IMR-90 (cell line): Measurements from ENCODE around the gene GNG5. TPM values are rescaled to one million over a fixed set of nuclear protein-coding genes. Genes with fewer than 3 reads are reported as not detected.

Experiments
- ATAC-seq: fragments of 200-7000 bp; cut with Tn5 transposase; 2 replicates; pipeline ENCODE4 v1.9.1; 2020; ENCODE audit warnings: low read depth, mild to moderate bottlenecking, moderate library complexity
- BruUV-seq: library from RNA; stranded (reverse); fragments of 400-500 nt; replicated peaks from 2 replicates; lab custom pipeline; 2021; lab: Mats Ljungman, UMichigan
- CTCF ChIA-PET: fragments of 300-600 bp; formaldehyde crosslinking; extraction: SDS; loops from one replicate; lab custom pipeline; 2021; ENCODE audit warnings: antibody characterized with exemption; lab: Yijun Ruan, JAX
- POLR2A ChIA-PET: fragments of 300-600 bp; sonication (Branson Sonifier 250); formaldehyde crosslinking; loops from one replicate; lab custom pipeline; 2022; ENCODE audit warnings: antibody characterized with exemption; ENCODE audit not compliant: unreplicated experiment; lab: Charles Lee
- DNase-seq: peaks from one replicate; pipeline ENCODE4 v3.0.0; 2013
- H2AFZ ChIP-seq: replicated peaks from 2 replicates; pipeline ENCODE3; 2013; ENCODE audit warnings: low read length, mild to moderate bottlenecking; ENCODE audit not compliant: poor library complexity
- H2AK5ac ChIP-seq: 2 replicates; pipeline ENCODE4 v1.6.1; 2013; ENCODE audit warnings: low read depth, low read length, inconsistent platforms
- H2AK9ac ChIP-seq: replicated peaks from 2 replicates; pipeline ENCODE3; 2013; ENCODE audit warnings: mild to moderate bottlenecking, low read depth, low read length, moderate library complexity; ENCODE audit not compliant: poor library complexity
- H2BK120ac ChIP-seq: 2 replicates; pipeline ENCODE4 v1.6.1; 2013; ENCODE audit warnings: low read depth, low read length, inconsistent platforms
- H2BK15ac ChIP-seq: 3 replicates; pipeline ENCODE4 v1.6.1; 2013; ENCODE audit warnings: low read depth, low read length, inconsistent platforms
- H2BK20ac ChIP-seq: 2 replicates; pipeline ENCODE4 v1.6.1; 2013; ENCODE audit warnings: low read depth, mild to moderate bottlenecking, inconsistent platforms, low read length, moderate library complexity
- H2BK5ac ChIP-seq: 2 replicates; pipeline ENCODE4 v1.6.1; 2013; ENCODE audit warnings: mild to moderate bottlenecking, low read depth, low read length, inconsistent platforms; ENCODE audit not compliant: poor library complexity, severe bottlenecking
- H3K14ac ChIP-seq: replicated peaks from 2 replicates; pipeline ENCODE4 v1.6.1; 2013; ENCODE audit warnings: low read depth, low read length, inconsistent platforms
- H3K18ac ChIP-seq: 2 replicates; pipeline ENCODE4 v1.6.1; 2013; ENCODE audit warnings: low read depth, low read length, control low read depth
- H3K23ac ChIP-seq: 2 replicates; pipeline ENCODE4 v1.6.1; 2013; ENCODE audit warnings: low read depth, low read length, inconsistent platforms
- H3K27ac ChIP-seq: 2 replicates; pipeline ENCODE4 v1.5.1; 2013; ENCODE audit warnings: mild to moderate bottlenecking, control low read depth, low read length; ENCODE audit not compliant: insufficient read depth
- H3K27me3 ChIP-seq: 2 replicates; pipeline ENCODE4 v1.6.1; 2013; ENCODE audit warnings: low read length; ENCODE audit not compliant: control insufficient read depth, insufficient read depth
- H3K36me3 ChIP-seq: 2 replicates; pipeline ENCODE4 v1.6.1; 2013; ENCODE audit warnings: low read length, mixed read lengths; ENCODE audit not compliant: control insufficient read depth, insufficient read depth
- H3K4ac ChIP-seq: 2 replicates; pipeline ENCODE4 v1.6.1; 2013; ENCODE audit warnings: low read depth, low read length, inconsistent platforms
- H3K4me1 ChIP-seq: 2 replicates; pipeline ENCODE4 v1.6.1; 2013; ENCODE audit warnings: low read length, mixed read lengths; ENCODE audit not compliant: control insufficient read depth, insufficient read depth
- H3K4me2 ChIP-seq: 2 replicates; pipeline ENCODE4 v1.6.1; 2013; ENCODE audit warnings: low read depth, mild to moderate bottlenecking, control low read depth, low read length, moderate library complexity
- H3K4me3 ChIP-seq: 2 replicates; pipeline ENCODE4 v1.5.1; 2013; ENCODE audit warnings: low read depth, mild to moderate bottlenecking, control low read depth, low read length, moderate library complexity; ENCODE audit not compliant: insufficient read depth
- H3K56ac ChIP-seq: 2 replicates; pipeline ENCODE4 v1.6.1; 2013; ENCODE audit warnings: low read length, inconsistent platforms; ENCODE audit not compliant: insufficient read depth; ENCODE audit errors: extremely low read depth
- H3K79me1 ChIP-seq, 2 experiments: 2 replicates each; pipeline ENCODE4 v1.6.1; 2013; ENCODE audit warnings: low read length in 2 of 2, inconsistent platforms in 1 of 2, low read depth in 1 of 2
- H3K9ac ChIP-seq: 2 replicates; pipeline ENCODE4 v1.6.1; 2013; ENCODE audit warnings: low read depth, low read length, control low read depth
- H3K9me1 ChIP-seq: 2 replicates; pipeline ENCODE4 v1.6.1; 2013; ENCODE audit warnings: low read length, inconsistent platforms; ENCODE audit not compliant: insufficient read depth
- H3K9me3 ChIP-seq: 2 replicates; pipeline ENCODE4 v1.6.1; 2013; ENCODE audit warnings: low read length; ENCODE audit not compliant: control insufficient read depth, insufficient read depth
- H4K20me1 ChIP-seq: 2 replicates; pipeline ENCODE4 v1.6.1; 2013; ENCODE audit warnings: low read length, inconsistent platforms; ENCODE audit not compliant: insufficient read depth
- H4K5ac ChIP-seq: 2 replicates; pipeline ENCODE4 v1.6.1; 2013; ENCODE audit warnings: mild to moderate bottlenecking, low read depth, low read length, control low read depth
- H4K8ac ChIP-seq, 2 experiments: 2 replicates each; pipeline ENCODE4 v1.6.1; 2013; ENCODE audit warnings: low read depth in 2 of 2, low read length in 2 of 2, control low read depth in 1 of 2, inconsistent platforms in 1 of 2
- H4K91ac ChIP-seq: 2 replicates; pipeline ENCODE4 v1.6.1; 2013; ENCODE audit warnings: low read depth, low read length, inconsistent platforms; ENCODE audit not compliant: insufficient read depth
- CEBPB ChIP-seq: IDR thresholded peaks from 2 replicates; pipeline ENCODE4 v1.6.1; 2012; ENCODE audit warnings: low read depth, low read length, improper control_type of control experiment
- CHD1 ChIP-seq: IDR thresholded peaks from 2 replicates; pipeline ENCODE4 v1.6.1; 2012; ENCODE audit warnings: low read depth, low read length, improper control_type of control experiment
- FOS ChIP-seq: fragments of 150-350 bp; IDR thresholded peaks from 2 replicates; pipeline ENCODE4 v1.6.1; 2016; ENCODE audit warnings: low read depth, low read length
- MXI1 ChIP-seq: IDR thresholded peaks from 2 replicates; pipeline ENCODE4 v1.6.1; 2012; ENCODE audit warnings: low read depth, mild to moderate bottlenecking, low read length, moderate library complexity, borderline replicate concordance
- NFE2L2 ChIP-seq: fragments of 150-350 bp; IDR thresholded peaks from 2 replicates; pipeline ENCODE4 v1.6.1; 2016; ENCODE audit warnings: low read depth, mild to moderate bottlenecking, low read length
- POLR2A ChIP-seq: IDR thresholded peaks from 2 replicates; pipeline ENCODE4 v1.6.1; 2012; ENCODE audit warnings: mild to moderate bottlenecking, low read depth, low read length
- RCOR1 ChIP-seq: IDR thresholded peaks from 2 replicates; pipeline ENCODE4 v1.6.1; 2012; ENCODE audit warnings: mild to moderate bottlenecking, low read length, improper control_type of control experiment; ENCODE audit not compliant: insufficient replicate concordance
- WGBS, 2 experiments: methylation state at CpG; one replicate each; pipeline versions ENCODE4 v1.1.5 to v1.1.7; 2013; ENCODE audit warnings: missing lambda C conversion rate in 2 of 2; ENCODE audit not compliant: insufficient read length in 1 of 2; ENCODE audit errors: extremely low coverage in 2 of 2; 5-methylcytosine and 5-hydroxymethylcytosine counted together
- dilution Hi-C: fragments of 300-500 bp; cut with HindIII; formaldehyde crosslinking; loops from one replicate; pipeline ENCODE4 v1.14.3; 2018; ENCODE audit warnings: low sequenced_read_pairs; ENCODE audit not compliant: unreplicated experiment
- in situ Hi-C: fragments of 300-500 bp; cut with MboI; formaldehyde crosslinking; loops from 3 replicates; pipeline ENCODE4 v1.14.3; 2019; ENCODE audit warnings: low sequenced_read_pairs, inconsistent platforms, mixed read lengths
- intact Hi-C: fragments of 100-400 bp; cut with micrococcal nuclease; formaldehyde crosslinking; loops from 2 replicates; pipeline ENCODE4 v1.10.0; 2022
- polyA plus RNA-seq, 3 experiments: library from polyadenylated mRNA; depleted of rRNA; stranded (reverse); fragments of >200 nt; gene quantifications; 2 replicates each; pipeline ENCODE4 v1.2.3, GENCODE V29; 2012; ENCODE audit warnings: low replicate concordance in 1 of 3
- total RNA-seq: library from RNA; depleted of rRNA; stranded (reverse); fragments of >200 nt; gene quantifications from 2 replicates; pipeline ENCODE4 v1.2.3, GENCODE V29; 2012
- TF ChIP-seq, protein P1 (sequence below): conservative IDR thresholded peaks from 2 replicates; pipeline ENCODE4 v1.5.1; 2012; ENCODE audit warnings: mild to moderate bottlenecking, low read depth, low read length, improper control_type of control experiment

The GNG5 gene
- total and polyA plus RNA-seq, 2 of the 4 experiments (the other 2 are of a cell fraction), result 36.4 to 128 TPM

DNA sequence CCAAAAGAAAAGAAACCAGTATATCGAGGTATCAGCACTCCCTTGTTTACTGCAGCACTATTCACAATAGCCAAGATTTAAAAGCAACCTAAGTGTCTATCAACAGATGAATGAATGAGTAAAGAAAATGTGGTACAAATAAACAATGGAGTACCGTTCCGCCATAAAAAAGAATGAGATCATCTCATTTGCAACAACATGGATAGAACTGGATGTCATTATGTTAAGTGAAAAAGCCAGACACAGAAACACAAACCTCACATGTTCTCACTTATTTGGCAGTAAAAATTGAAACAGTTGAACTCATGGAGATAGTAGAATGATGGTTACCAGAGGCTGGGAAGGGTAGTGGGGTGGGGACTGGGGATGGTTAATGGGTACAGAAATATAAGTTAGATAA is 4.3 kb upstream of the GNG5 start:
- in situ Hi-C loops, result no loop called here
- Histone ChIP-seq H2AK5ac (no peak overlapping the region), H2BK20ac (no peak overlapping the region), H4K91ac (no peak overlapping the region), H3K4me1 (no peaks in the 10 kb centered on the region), H3K56ac (no peak overlapping the region), H3K4ac (no peak overlapping the region), H3K9ac (no peak overlapping the region), H3K9me1 (no peaks in the 10 kb centered on the region), H3K4me3 (no peak overlapping the region), H4K5ac (no peak overlapping the region), H3K23ac (no peak overlapping the region), H3K9me3 (no peaks in the 10 kb centered on the region), H2BK5ac (no peak overlapping the region), H2BK120ac (no peak overlapping the region), H2AK9ac (no peak overlapping the region), H2BK15ac (no peak overlapping the region), H4K20me1 (peaks cover 2% of the 10 kb centered on the region; the same call in 1 of the 2 replicates), H3K36me3 (no peaks in the 10 kb centered on the region), H3K4me2 (no peak overlapping the region), H3K18ac (no peak overlapping the region), H3K14ac (no peak overlapping the region), H3K27ac (no peak overlapping the region), H3K79me1 (peaks cover 0 to 7% of the 10 kb centered on the region in 2 experiments; a peak in 3 of 4 replicates), H3K27me3 (no peaks in the 10 kb centered on the region), H2AFZ (no peak overlapping the region), H4K8ac (no peak overlapping the region)
- DNase-seq (no peak), ATAC-seq (no peak)
- CTCF ChIA-PET, result no interaction called here
- TF ChIP-seq, protein P1, sequence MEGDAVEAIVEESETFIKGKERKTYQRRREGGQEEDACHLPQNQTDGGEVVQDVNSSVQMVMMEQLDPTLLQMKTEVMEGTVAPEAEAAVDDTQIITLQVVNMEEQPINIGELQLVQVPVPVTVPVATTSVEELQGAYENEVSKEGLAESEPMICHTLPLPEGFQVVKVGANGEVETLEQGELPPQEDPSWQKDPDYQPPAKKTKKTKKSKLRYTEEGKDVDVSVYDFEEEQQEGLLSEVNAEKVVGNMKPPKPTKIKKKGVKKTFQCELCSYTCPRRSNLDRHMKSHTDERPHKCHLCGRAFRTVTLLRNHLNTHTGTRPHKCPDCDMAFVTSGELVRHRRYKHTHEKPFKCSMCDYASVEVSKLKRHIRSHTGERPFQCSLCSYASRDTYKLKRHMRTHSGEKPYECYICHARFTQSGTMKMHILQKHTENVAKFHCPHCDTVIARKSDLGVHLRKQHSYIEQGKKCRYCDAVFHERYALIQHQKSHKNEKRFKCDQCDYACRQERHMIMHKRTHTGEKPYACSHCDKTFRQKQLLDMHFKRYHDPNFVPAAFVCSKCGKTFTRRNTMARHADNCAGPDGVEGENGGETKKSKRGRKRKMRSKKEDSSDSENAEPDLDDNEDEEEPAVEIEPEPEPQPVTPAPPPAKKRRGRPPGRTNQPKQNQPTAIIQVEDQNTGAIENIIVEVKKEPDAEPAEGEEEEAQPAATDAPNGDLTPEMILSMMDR, result no peak
- TF ChIP-seq CHD1 (no peak), MXI1 (no peak), POLR2A (no peak), FOS (no peak), RCOR1 (no peak), CEBPB (no peak), NFE2L2 (no peak)
- POLR2A ChIA-PET, result no interaction called here
- BruUV-seq, result no TSS peak
- intact Hi-C loops, result no loop called here
- dilution Hi-C loops, result no loop called here
- WGBS, 2 experiments, result no CpG with 5 or more reads among the region's 3 CpGs
